IMR-90 (cell line): Measurements from ENCODE around the gene COL28A1. TPM values are rescaled to one million over a fixed set of nuclear protein-coding genes. Genes with fewer than 3 reads are reported as not detected.

Experiments
- ATAC-seq: fragments of 200-7000 bp; cut with Tn5 transposase; 2 replicates; pipeline ENCODE4 v1.9.1; 2020; ENCODE audit warnings: low read depth, mild to moderate bottlenecking, moderate library complexity
- BruUV-seq: library from RNA; stranded (reverse); fragments of 400-500 nt; replicated peaks from 2 replicates; lab custom pipeline; 2021; lab: Mats Ljungman, UMichigan
- CTCF ChIA-PET: fragments of 300-600 bp; formaldehyde crosslinking; extraction: SDS; loops from one replicate; lab custom pipeline; 2021; ENCODE audit warnings: antibody characterized with exemption; lab: Yijun Ruan, JAX
- POLR2A ChIA-PET: fragments of 300-600 bp; sonication (Branson Sonifier 250); formaldehyde crosslinking; loops from one replicate; lab custom pipeline; 2022; ENCODE audit warnings: antibody characterized with exemption; ENCODE audit not compliant: unreplicated experiment; lab: Charles Lee
- DNase-seq: peaks from one replicate; pipeline ENCODE4 v3.0.0; 2013
- H2AFZ ChIP-seq: replicated peaks from 2 replicates; pipeline ENCODE3; 2013; ENCODE audit warnings: low read length, mild to moderate bottlenecking; ENCODE audit not compliant: poor library complexity
- H2AK5ac ChIP-seq: 2 replicates; pipeline ENCODE4 v1.6.1; 2013; ENCODE audit warnings: low read depth, low read length, inconsistent platforms
- H2AK9ac ChIP-seq: replicated peaks from 2 replicates; pipeline ENCODE3; 2013; ENCODE audit warnings: mild to moderate bottlenecking, low read depth, low read length, moderate library complexity; ENCODE audit not compliant: poor library complexity
- H2BK120ac ChIP-seq: 2 replicates; pipeline ENCODE4 v1.6.1; 2013; ENCODE audit warnings: low read depth, low read length, inconsistent platforms
- H2BK15ac ChIP-seq: 3 replicates; pipeline ENCODE4 v1.6.1; 2013; ENCODE audit warnings: low read depth, low read length, inconsistent platforms
- H2BK20ac ChIP-seq: 2 replicates; pipeline ENCODE4 v1.6.1; 2013; ENCODE audit warnings: low read depth, mild to moderate bottlenecking, inconsistent platforms, low read length, moderate library complexity
- H2BK5ac ChIP-seq: 2 replicates; pipeline ENCODE4 v1.6.1; 2013; ENCODE audit warnings: mild to moderate bottlenecking, low read depth, low read length, inconsistent platforms; ENCODE audit not compliant: poor library complexity, severe bottlenecking
- H3K14ac ChIP-seq: replicated peaks from 2 replicates; pipeline ENCODE4 v1.6.1; 2013; ENCODE audit warnings: low read depth, low read length, inconsistent platforms
- H3K18ac ChIP-seq: 2 replicates; pipeline ENCODE4 v1.6.1; 2013; ENCODE audit warnings: low read depth, low read length, control low read depth
- H3K23ac ChIP-seq: 2 replicates; pipeline ENCODE4 v1.6.1; 2013; ENCODE audit warnings: low read depth, low read length, inconsistent platforms
- H3K27ac ChIP-seq: 2 replicates; pipeline ENCODE4 v1.5.1; 2013; ENCODE audit warnings: mild to moderate bottlenecking, control low read depth, low read length; ENCODE audit not compliant: insufficient read depth
- H3K27me3 ChIP-seq: 2 replicates; pipeline ENCODE4 v1.6.1; 2013; ENCODE audit warnings: low read length; ENCODE audit not compliant: control insufficient read depth, insufficient read depth
- H3K36me3 ChIP-seq: 2 replicates; pipeline ENCODE4 v1.6.1; 2013; ENCODE audit warnings: low read length, mixed read lengths; ENCODE audit not compliant: control insufficient read depth, insufficient read depth
- H3K4ac ChIP-seq: 2 replicates; pipeline ENCODE4 v1.6.1; 2013; ENCODE audit warnings: low read depth, low read length, inconsistent platforms
- H3K4me1 ChIP-seq: 2 replicates; pipeline ENCODE4 v1.6.1; 2013; ENCODE audit warnings: low read length, mixed read lengths; ENCODE audit not compliant: control insufficient read depth, insufficient read depth
- H3K4me2 ChIP-seq: 2 replicates; pipeline ENCODE4 v1.6.1; 2013; ENCODE audit warnings: low read depth, mild to moderate bottlenecking, control low read depth, low read length, moderate library complexity
- H3K4me3 ChIP-seq: 2 replicates; pipeline ENCODE4 v1.5.1; 2013; ENCODE audit warnings: low read depth, mild to moderate bottlenecking, control low read depth, low read length, moderate library complexity; ENCODE audit not compliant: insufficient read depth
- H3K56ac ChIP-seq: 2 replicates; pipeline ENCODE4 v1.6.1; 2013; ENCODE audit warnings: low read length, inconsistent platforms; ENCODE audit not compliant: insufficient read depth; ENCODE audit errors: extremely low read depth
- H3K79me1 ChIP-seq, 2 experiments: 2 replicates each; pipeline ENCODE4 v1.6.1; 2013; ENCODE audit warnings: low read length in 2 of 2, inconsistent platforms in 1 of 2, low read depth in 1 of 2
- H3K9ac ChIP-seq: 2 replicates; pipeline ENCODE4 v1.6.1; 2013; ENCODE audit warnings: low read depth, low read length, control low read depth
- H3K9me1 ChIP-seq: 2 replicates; pipeline ENCODE4 v1.6.1; 2013; ENCODE audit warnings: low read length, inconsistent platforms; ENCODE audit not compliant: insufficient read depth
- H3K9me3 ChIP-seq: 2 replicates; pipeline ENCODE4 v1.6.1; 2013; ENCODE audit warnings: low read length; ENCODE audit not compliant: control insufficient read depth, insufficient read depth
- H4K20me1 ChIP-seq: 2 replicates; pipeline ENCODE4 v1.6.1; 2013; ENCODE audit warnings: low read length, inconsistent platforms; ENCODE audit not compliant: insufficient read depth
- H4K5ac ChIP-seq: 2 replicates; pipeline ENCODE4 v1.6.1; 2013; ENCODE audit warnings: mild to moderate bottlenecking, low read depth, low read length, control low read depth
- H4K8ac ChIP-seq, 2 experiments: 2 replicates each; pipeline ENCODE4 v1.6.1; 2013; ENCODE audit warnings: low read depth in 2 of 2, low read length in 2 of 2, control low read depth in 1 of 2, inconsistent platforms in 1 of 2
- H4K91ac ChIP-seq: 2 replicates; pipeline ENCODE4 v1.6.1; 2013; ENCODE audit warnings: low read depth, low read length, inconsistent platforms; ENCODE audit not compliant: insufficient read depth
- BHLHE40 ChIP-seq: fragments of 150-350 bp; IDR thresholded peaks from 2 replicates; pipeline ENCODE4 v1.6.1; 2016; ENCODE audit warnings: mild to moderate bottlenecking, low read depth, low read length
- CEBPB ChIP-seq: IDR thresholded peaks from 2 replicates; pipeline ENCODE4 v1.6.1; 2012; ENCODE audit warnings: low read depth, low read length, improper control_type of control experiment
- CHD1 ChIP-seq: IDR thresholded peaks from 2 replicates; pipeline ENCODE4 v1.6.1; 2012; ENCODE audit warnings: low read depth, low read length, improper control_type of control experiment
- CTCF ChIP-seq: conservative IDR thresholded peaks from 2 replicates; pipeline ENCODE4 v1.5.1; 2012; ENCODE audit warnings: mild to moderate bottlenecking, low read depth, low read length, improper control_type of control experiment
- ELK1 ChIP-seq: fragments of 150-350 bp; IDR thresholded peaks from 2 replicates; pipeline ENCODE4 v1.6.1; 2016; ENCODE audit warnings: low read depth, mild to moderate bottlenecking, low read length, moderate library complexity, borderline replicate concordance
- FOS ChIP-seq: fragments of 150-350 bp; IDR thresholded peaks from 2 replicates; pipeline ENCODE4 v1.6.1; 2016; ENCODE audit warnings: low read depth, low read length
- MAFK ChIP-seq: IDR thresholded peaks from 2 replicates; pipeline ENCODE4 v1.6.1; 2012; ENCODE audit warnings: low read depth, low read length, improper control_type of control experiment
- MAZ ChIP-seq: IDR thresholded peaks from 2 replicates; pipeline ENCODE4 v1.6.1; 2012; ENCODE audit warnings: low read depth, mild to moderate bottlenecking, low read length, improper control_type of control experiment, moderate library complexity, borderline replicate concordance
- MXI1 ChIP-seq: IDR thresholded peaks from 2 replicates; pipeline ENCODE4 v1.6.1; 2012; ENCODE audit warnings: low read depth, mild to moderate bottlenecking, low read length, moderate library complexity, borderline replicate concordance
- NFE2L2 ChIP-seq: fragments of 150-350 bp; IDR thresholded peaks from 2 replicates; pipeline ENCODE4 v1.6.1; 2016; ENCODE audit warnings: low read depth, mild to moderate bottlenecking, low read length
- POLR2A ChIP-seq: IDR thresholded peaks from 2 replicates; pipeline ENCODE4 v1.6.1; 2012; ENCODE audit warnings: mild to moderate bottlenecking, low read depth, low read length
- RAD21 ChIP-seq: IDR thresholded peaks from 2 replicates; pipeline ENCODE4 v1.6.1; 2012; ENCODE audit warnings: low read length, improper control_type of control experiment
- RCOR1 ChIP-seq: IDR thresholded peaks from 2 replicates; pipeline ENCODE4 v1.6.1; 2012; ENCODE audit warnings: mild to moderate bottlenecking, low read length, improper control_type of control experiment; ENCODE audit not compliant: insufficient replicate concordance
- RFX5 ChIP-seq: IDR thresholded peaks from 2 replicates; pipeline ENCODE4 v1.8.0; 2012; ENCODE audit warnings: low read depth, mild to moderate bottlenecking, low read length, moderate library complexity
- SMC3 ChIP-seq: fragments of 150-350 bp; IDR thresholded peaks from 2 replicates; pipeline ENCODE4 v1.6.1; 2016; ENCODE audit warnings: low read depth, mild to moderate bottlenecking, antibody characterized with exemption, low read length, moderate library complexity
- USF2 ChIP-seq: fragments of 150-350 bp; IDR thresholded peaks from 2 replicates; pipeline ENCODE4 v1.6.1; 2017; ENCODE audit warnings: mild to moderate bottlenecking, antibody characterized with exemption, low read length, low read depth
- WGBS, 2 experiments: methylation state at CpG; one replicate each; pipeline versions ENCODE4 v1.1.5 to v1.1.7; 2013; ENCODE audit warnings: missing lambda C conversion rate in 2 of 2; ENCODE audit not compliant: insufficient read length in 1 of 2; ENCODE audit errors: extremely low coverage in 2 of 2; 5-methylcytosine and 5-hydroxymethylcytosine counted together
- dilution Hi-C: fragments of 300-500 bp; cut with HindIII; formaldehyde crosslinking; loops from one replicate; pipeline ENCODE4 v1.14.3; 2018; ENCODE audit warnings: low sequenced_read_pairs; ENCODE audit not compliant: unreplicated experiment
- in situ Hi-C: fragments of 300-500 bp; cut with MboI; formaldehyde crosslinking; loops from 3 replicates; pipeline ENCODE4 v1.14.3; 2019; ENCODE audit warnings: low sequenced_read_pairs, inconsistent platforms, mixed read lengths
- intact Hi-C: fragments of 100-400 bp; cut with micrococcal nuclease; formaldehyde crosslinking; loops from 2 replicates; pipeline ENCODE4 v1.10.0; 2022
- polyA plus RNA-seq, 3 experiments: library from polyadenylated mRNA; depleted of rRNA; stranded (reverse); fragments of >200 nt; gene quantifications; 2 replicates each; pipeline ENCODE4 v1.2.3, GENCODE V29; 2012; ENCODE audit warnings: low replicate concordance in 1 of 3
- total RNA-seq: library from RNA; depleted of rRNA; stranded (reverse); fragments of >200 nt; gene quantifications from 2 replicates; pipeline ENCODE4 v1.2.3, GENCODE V29; 2012

COL28A1 gene
- total and polyA plus RNA-seq, 2 of the 4 experiments (the other 2 are of a cell fraction), result under 0.01 to 0.05 TPM

GRCh38 chr7:7369134-7369533 lies 166.5 kb downstream of the COL28A1 start:
- Histone ChIP-seq H2BK120ac (no peak overlapping the region), H3K4me2 (no peak overlapping the region), H3K4me1 (no peaks in the 10 kb centered on the region), H2AK5ac (no peak overlapping the region), H3K9ac (no peak overlapping the region), H3K14ac (no peak overlapping the region), H3K27ac (no peak overlapping the region), H4K20me1 (no peaks in the 10 kb centered on the region), H4K8ac (no peak overlapping the region), H2BK15ac (no peak overlapping the region), H3K4me3 (no peak overlapping the region), H4K5ac (no peak overlapping the region), H3K79me1 (no peaks in the 10 kb centered on the region), H3K23ac (no peak overlapping the region), H3K4ac (no peak overlapping the region), H2AK9ac (no peak overlapping the region), H3K9me1 (no peaks in the 10 kb centered on the region), H2AFZ (no peak overlapping the region), H2BK20ac (no peak overlapping the region), H3K9me3 (no peaks in the 10 kb centered on the region), H3K36me3 (no peaks in the 10 kb centered on the region), H3K18ac (no peak overlapping the region), H3K56ac (no peak overlapping the region), H2BK5ac (no peak overlapping the region), H3K27me3 (no peaks in the 10 kb centered on the region), H4K91ac (no peak overlapping the region)
- TF ChIP-seq BHLHE40 (no peak), MXI1 (no peak), FOS (no peak), RAD21 (no peak), SMC3 (no peak), MAZ (no peak), RCOR1 (no peak), CTCF (no peak), ELK1 (no peak), CEBPB (no peak), RFX5 (no peak), MAFK (no peak), USF2 (no peak), CHD1 (no peak), NFE2L2 (no peak), POLR2A (no peak)
- in situ Hi-C loops (no loop called here), dilution Hi-C loops (no loop called here), intact Hi-C loops (no loop called here)
- no TSS peak for BruUV-seq
- ChIA-PET POLR2A (no interaction called here), CTCF (no interaction called here)
- WGBS, 2 experiments, result no CpG with 5 or more reads among the region's 2 CpGs
- ATAC-seq, result no peak
- DNase-seq, result no peak
